Loucy (cell line): ENCODE data around the gene CFAP73.
"Not testable (repeated sequence)": the region's sequence is repeated elsewhere in the genome, so short reads cannot be mapped to it uniquely, and the experiment has no call there.

ENCODE experiments used
- H2AFZ ChIP-seq: fragments of 200-600 bp; sonication (generic); 2 replicates; pipeline ENCODE4 v1.6.0; 2016; ENCODE audit warnings: antibody characterized with exemption, mild to moderate bottlenecking, low read length, moderate library complexity
- H3F3A ChIP-seq: fragments of 200-600 bp; 2 replicates; pipeline ENCODE4 v1.6.0; 2016; ENCODE audit warnings: antibody characterized with exemption, low read depth, mild to moderate bottlenecking
- H3K27me3 ChIP-seq: fragments of 200-600 bp; sonication (generic); 2 replicates; pipeline ENCODE4 v1.6.1; 2014; ENCODE audit warnings: low read length, mild to moderate bottlenecking; ENCODE audit not compliant: insufficient read depth, poor library complexity, severe bottlenecking
- H3K36me3 ChIP-seq: fragments of 200-600 bp; sonication (generic); 2 replicates; pipeline ENCODE4 v1.6.1; 2016; ENCODE audit warnings: low read length; ENCODE audit not compliant: insufficient read depth
- H3K4me1 ChIP-seq: fragments of 200-600 bp; sonication (generic); 2 replicates; pipeline ENCODE4 v1.5.1; 2014; ENCODE audit warnings: low read length, mild to moderate bottlenecking; ENCODE audit not compliant: insufficient read depth, poor library complexity, severe bottlenecking
- H3K4me2 ChIP-seq: fragments of 200-600 bp; sonication (generic); 2 replicates; pipeline ENCODE4 v1.6.0; 2014; ENCODE audit warnings: antibody characterized with exemption, low read length, low read depth, mild to moderate bottlenecking; ENCODE audit not compliant: poor library complexity, severe bottlenecking
- H3K4me3 ChIP-seq: fragments of 200-600 bp; sonication (generic); 2 replicates; pipeline ENCODE4 v1.5.1; 2014; ENCODE audit warnings: low read length, mild to moderate bottlenecking, mixed read lengths; ENCODE audit not compliant: poor library complexity, severe bottlenecking
- H3K79me2 ChIP-seq: fragments of 200-600 bp; sonication (generic); 2 replicates; pipeline ENCODE4 v1.6.1; 2014; ENCODE audit warnings: low read length; ENCODE audit not compliant: insufficient read depth
- H3K9ac ChIP-seq: fragments of 200-600 bp; sonication (generic); 2 replicates; pipeline ENCODE4 v1.6.0; 2014; ENCODE audit warnings: mild to moderate bottlenecking, low read depth, low read length, moderate library complexity; ENCODE audit not compliant: poor library complexity, severe bottlenecking
- H3K9me2 ChIP-seq: fragments of 200-600 bp; sonication (generic); replicated peaks from 2 replicates; pipeline ENCODE4 v1.6.1; 2016; ENCODE audit warnings: low read depth, low read length, mixed read lengths
- H3K9me3 ChIP-seq: fragments of 200-600 bp; sonication (generic); 2 replicates; pipeline ENCODE4 v1.6.1; 2014; ENCODE audit warnings: mild to moderate bottlenecking, antibody characterized with exemption, low read length, low read depth; ENCODE audit not compliant: insufficient read depth
- H4K20me1 ChIP-seq: fragments of 200-600 bp; sonication (generic); 2 replicates; pipeline ENCODE4 v1.6.0; 2014; ENCODE audit warnings: antibody characterized with exemption, low read length, mild to moderate bottlenecking; ENCODE audit not compliant: insufficient read depth, poor library complexity, severe bottlenecking
- CTCF ChIP-seq: fragments of 200-600 bp; sonication (generic); conservative IDR thresholded peaks from 2 replicates; pipeline ENCODE4 v1.5.1; 2014; ENCODE audit warnings: mild to moderate bottlenecking, antibody characterized with exemption, low read length
- EZH2phosphoT487 ChIP-seq: fragments of 200-600 bp; IDR thresholded peaks from 2 replicates; pipeline ENCODE4 v1.6.1; 2018; ENCODE audit warnings: antibody characterized with exemption, mild to moderate bottlenecking, moderate library complexity, borderline replicate concordance

The CFAP73 gene

GRCh38 chr12:113140706-113141105 lies 8.8 kb upstream of the CFAP73 start:
- Histone ChIP-seq H4K20me1 (no peaks in the 10 kb centered on the region), H3K4me3 (no peak overlapping the region), H3K4me2 (no peak overlapping the region), H3K9me3 (no peaks in the 10 kb centered on the region), H3K9me2 (no peaks in the 10 kb centered on the region), H3K36me3 (no peaks in the 10 kb centered on the region), H3K27me3 (no peaks in the 10 kb centered on the region), H3K79me2 (no peaks in the 10 kb centered on the region), H3K4me1 (no peaks in the 10 kb centered on the region), H2AFZ (no peak overlapping the region), H3F3A (no peaks in the 10 kb centered on the region), H3K9ac (no peak overlapping the region)
- no peak for TF ChIP-seq CTCF
- TF ChIP-seq EZH2phosphoT487: no peak

- H3K4me2 ChIP-seq, H2AFZ ChIP-seq, H3K9ac ChIP-seq: not testable (repeated sequence)
Measured at GRCh38 chr12:113141716-113142115, 7.8 kb upstream of the CFAP73 start.

GRCh38 chr12:113142173-113142885 lies 7.2 kb upstream of the CFAP73 start:
- H3K4me1 ChIP-seq: no peaks in the 10 kb centered on the region
- no peak overlapping the region for H2AFZ ChIP-seq
- H3K4me2 ChIP-seq: no peak overlapping the region

More at GRCh38 chr12:113141716-113142115, 7.8 kb upstream of the CFAP73 start:
- H3K79me2 ChIP-seq, H3K27me3 ChIP-seq, H3K9me3 ChIP-seq, H3K9me2 ChIP-seq, H3K36me3 ChIP-seq, H3F3A ChIP-seq, H3K4me1 ChIP-seq, H3K4me3 ChIP-seq, H4K20me1 ChIP-seq: not testable (repeated sequence)

More at GRCh38 chr12:113142173-113142885, 7.2 kb upstream of the CFAP73 start:
- TF ChIP-seq EZH2phosphoT487: no peak
- no peak for TF ChIP-seq CTCF
- no peaks in the 10 kb centered on the region for H4K20me1 ChIP-seq
- H3F3A ChIP-seq: no peaks in the 10 kb centered on the region
- H3K9me3 ChIP-seq: no peaks in the 10 kb centered on the region
- H3K9me2 ChIP-seq: no peaks in the 10 kb centered on the region
- H3K36me3 ChIP-seq: no peaks in the 10 kb centered on the region
- no peaks in the 10 kb centered on the region for H3K27me3 ChIP-seq
- no peak overlapping the region for H3K4me3 ChIP-seq
- no peaks in the 10 kb centered on the region for H3K79me2 ChIP-seq
- H3K9ac ChIP-seq: no peak overlapping the region
